GM19395 (cell line): ENCODE measurements around the gene FYB1.
"Not testable (repeated sequence)": the region's sequence is repeated elsewhere in the genome, so short reads cannot be mapped to it uniquely, and the experiment has no call there.

Experiments used
- ATAC-seq: cut with Tn5 transposase; IDR thresholded peaks from one replicate; pipeline ENCODE4 v1.9.1; 2021; ENCODE audit warnings: mild to moderate bottlenecking, moderate library complexity; ENCODE audit not compliant: unreplicated experiment

Gene FYB1

GRCh38 chr5:39189292-39189955 is 29.9 kb downstream of the FYB1 start:
- ATAC-seq = no peak

DNA sequence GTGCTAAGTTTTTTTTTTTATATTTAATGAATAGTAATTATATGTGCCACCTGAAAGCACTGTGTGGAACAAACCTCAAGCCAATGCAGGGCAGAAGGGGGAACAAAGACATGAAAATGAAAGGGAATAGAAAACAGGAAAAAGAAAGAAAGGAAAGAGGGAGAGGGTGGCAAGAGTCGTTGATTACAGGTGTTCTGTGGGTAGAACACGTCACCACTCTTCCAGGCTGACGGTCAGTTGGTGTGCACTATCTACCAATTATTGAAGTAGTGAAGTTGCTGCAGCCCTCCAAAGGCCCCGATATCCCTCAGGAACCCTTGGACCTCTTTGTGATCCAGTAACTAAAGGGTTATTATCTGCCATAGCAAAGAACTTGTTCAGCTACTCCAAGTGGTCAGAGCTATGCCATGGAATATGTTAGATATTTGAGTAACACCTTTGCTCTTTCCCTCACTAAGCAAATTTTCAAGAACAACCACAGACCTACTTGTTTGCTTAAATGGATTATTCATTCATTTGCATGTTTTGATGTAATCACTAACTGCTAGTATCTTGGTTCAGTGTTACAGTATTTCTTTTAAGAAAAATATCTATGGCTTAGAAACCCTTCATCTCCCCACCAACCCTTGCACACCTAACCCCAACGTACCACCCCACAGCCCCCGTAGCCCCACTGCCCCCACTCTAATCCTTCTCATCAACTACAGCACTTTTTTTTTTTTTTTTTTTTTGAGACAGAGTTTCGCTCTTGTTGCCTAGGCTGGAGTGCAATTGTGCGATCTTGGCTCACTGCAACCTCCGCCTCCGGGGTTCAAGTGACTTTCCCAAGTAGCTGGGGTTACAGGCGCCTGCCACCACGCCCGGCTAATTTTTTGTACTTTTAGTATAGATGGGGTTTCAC is 31.3 kb downstream of the FYB1 start:
- no peak for ATAC-seq

- ATAC-seq = no peak
These were observed 32.4 kb downstream of the FYB1 start for GRCh38 chr5:39186722-39187539.

DNA sequence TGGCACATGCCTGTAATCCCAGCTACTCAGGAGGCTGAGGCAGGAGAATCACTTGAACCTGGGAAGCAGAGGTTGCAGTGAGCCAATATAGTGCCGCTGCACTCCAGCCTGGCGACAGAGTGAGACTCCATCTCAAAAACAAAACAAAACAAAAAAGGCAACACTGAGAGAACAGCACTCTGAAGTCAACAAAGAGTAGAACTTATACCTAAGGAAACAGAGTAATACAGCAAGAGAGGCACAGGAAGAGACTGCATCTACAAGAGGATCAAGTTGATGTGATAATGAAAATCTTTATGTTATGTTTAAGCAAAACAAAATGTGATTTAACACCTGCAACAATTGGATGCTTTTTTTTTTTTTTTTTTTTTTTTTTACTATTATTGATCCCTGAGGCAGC is 33.1 kb downstream of the FYB1 start:
- no peak for ATAC-seq

GRCh38 chr5:39185761-39186160 is 33.6 kb downstream of the FYB1 start:
- ATAC-seq = no peak

DNA sequence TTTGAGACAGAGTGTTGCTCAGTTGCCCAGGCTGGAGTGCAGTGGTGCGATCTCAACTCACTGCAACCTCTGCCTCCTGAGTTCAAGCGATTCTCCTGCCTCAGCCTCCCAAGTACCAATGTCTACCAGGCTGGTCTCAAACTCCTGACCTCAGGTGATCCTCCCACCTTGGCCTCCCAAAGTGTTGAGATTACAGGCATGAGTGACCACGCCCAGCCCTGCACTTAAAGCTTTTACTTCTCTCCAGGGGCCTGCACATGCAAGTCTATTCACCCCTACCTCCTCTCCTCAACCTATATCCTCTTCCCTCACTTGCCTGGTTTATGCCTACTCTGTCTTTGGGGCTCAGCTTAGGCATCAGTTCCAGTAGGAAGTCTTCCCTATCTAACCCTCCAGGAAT is 39.8 kb downstream of the FYB1 start:
- ATAC-seq = not testable (repeated sequence)

DNA sequence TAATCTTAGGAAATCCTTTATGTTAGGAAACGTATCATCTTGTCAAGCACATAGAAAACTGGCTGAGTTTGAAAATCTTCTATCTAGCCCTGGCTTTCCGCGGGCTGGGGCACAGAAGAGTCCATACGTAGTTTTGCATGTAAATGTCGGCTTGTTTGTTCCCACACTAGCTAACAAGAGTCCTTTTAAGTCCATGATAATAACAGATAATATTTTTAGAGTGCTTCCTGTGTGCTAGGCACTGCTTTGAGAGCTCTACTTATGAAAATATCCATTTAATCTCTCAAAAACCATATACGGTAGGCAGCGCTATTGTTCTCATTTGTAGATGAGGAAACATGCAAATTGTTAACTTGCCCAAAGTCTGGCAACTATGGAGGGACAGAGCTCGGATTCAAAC is 40.5 kb downstream of the FYB1 start:
- ATAC-seq = no peak

- no peak for ATAC-seq
These were observed 41.2 kb downstream of the FYB1 start for GRCh38 chr5:39178171-39178570.

GRCh38 chr5:39177631-39177964 is 41.8 kb downstream of the FYB1 start:
- peak; percentile 71 for ATAC-seq

- peak; percentile 59 for ATAC-seq
These were observed 42.4 kb downstream of the FYB1 start for GRCh38 chr5:39176759-39177630.

GRCh38 chr5:39175273-39175955 is 43.9 kb downstream of the FYB1 start:
- no peak for ATAC-seq

DNA sequence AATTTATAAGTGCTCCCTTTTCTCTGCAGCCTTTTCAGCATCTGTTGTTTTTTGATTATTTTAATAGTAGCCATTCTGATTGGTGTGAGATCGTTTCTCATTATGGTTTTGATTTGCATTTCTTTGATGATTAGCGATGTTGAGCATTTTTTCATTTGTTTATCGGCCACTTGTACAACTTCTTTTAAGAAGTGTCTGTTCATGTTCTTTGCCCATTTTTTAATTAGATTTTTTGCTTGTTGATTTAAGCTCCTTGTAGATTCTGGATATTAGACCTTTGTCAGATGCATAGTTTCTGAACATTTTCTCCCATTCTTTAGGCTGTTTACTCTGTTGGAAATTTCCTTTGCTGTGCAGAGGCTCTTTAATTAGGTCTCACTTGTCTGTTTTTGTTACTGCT is 46.3 kb downstream of the FYB1 start:
- no peak for ATAC-seq

GRCh38 chr5:39172593-39172992 is 46.8 kb downstream of the FYB1 start:
- no peak for ATAC-seq

- ATAC-seq = no peak
These were observed 47.7 kb downstream of the FYB1 start for GRCh38 chr5:39171647-39172046.

GRCh38 chr5:39169081-39169480 is 50.3 kb downstream of the FYB1 start:
- no peak for ATAC-seq

- ATAC-seq = no peak
These were observed 51.4 kb downstream of the FYB1 start for GRCh38 chr5:39167972-39168342.

- ATAC-seq = no peak
These were observed 52.0 kb downstream of the FYB1 start for GRCh38 chr5:39167141-39167971.

DNA sequence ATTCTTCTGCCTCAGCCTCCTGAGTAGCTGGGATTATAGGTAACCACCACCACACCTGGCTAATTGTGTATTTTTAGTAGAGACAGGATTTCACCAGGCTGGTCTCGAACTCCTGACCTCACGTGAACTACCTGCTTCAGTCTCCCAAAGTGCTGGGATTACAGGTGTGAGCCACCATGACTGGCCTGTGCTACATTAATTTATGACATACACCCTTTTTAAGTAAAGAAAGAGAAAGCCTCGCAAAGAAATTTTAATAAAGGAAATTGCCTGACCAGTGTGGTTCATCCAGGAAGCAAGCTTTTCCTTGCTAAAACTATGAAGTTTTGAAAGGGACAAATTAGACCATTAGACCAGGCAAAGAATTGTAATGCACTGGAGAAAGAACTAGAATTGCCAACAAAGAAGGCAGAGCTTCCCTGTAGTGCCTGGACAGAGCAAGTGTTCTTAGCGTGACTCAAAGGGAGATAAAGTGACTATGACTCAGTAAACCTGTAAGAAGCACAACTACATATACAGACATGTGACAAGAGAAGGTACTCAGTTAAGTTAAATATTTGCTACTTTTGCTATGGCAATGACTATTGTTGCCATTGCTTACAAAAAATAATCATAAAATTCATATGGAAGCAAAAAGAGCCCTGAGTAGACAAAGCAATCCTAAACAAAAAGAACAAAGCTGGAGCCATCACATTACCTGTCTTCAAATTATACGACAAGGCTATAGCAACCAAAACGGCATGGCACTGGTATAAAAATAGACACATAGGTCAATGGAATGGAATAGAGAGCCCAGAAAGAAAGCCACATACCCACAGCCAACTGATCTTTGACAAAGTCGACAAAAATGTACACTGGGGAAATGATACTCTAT is 54.6 kb downstream of the FYB1 start:
- no peak for ATAC-seq
